NCI-H524 treated with DMSO at 0.1 percent for 48 hours (cell line): Measurements from ENCODE around the gene ATP6V1F.
"Not testable (repeated sequence)": the region's sequence is repeated elsewhere in the genome, so short reads cannot be mapped to it uniquely, and the experiment has no call there.

ENCODE experiments used
- DNase-seq: peaks from one replicate; lab custom pipeline; 2025; lab: John Stamatoyannopoulos, UW

The ATP6V1F gene

GRCh38 chr7:128903621-128904361 is 41.1 kb downstream of the ATP6V1F start:
- DNase-seq = no peak

- DNase-seq = no peak
Observed at GRCh38 chr7:128904381-128905197, 41.9 kb downstream of the ATP6V1F start.

GRCh38 chr7:128906001-128906765 is 43.5 kb downstream of the ATP6V1F start:
- DNase-seq = no peak

GRCh38 chr7:128906766-128907559 is 44.3 kb downstream of the ATP6V1F start:
- no peak for DNase-seq

- no peak for DNase-seq
Observed at GRCh38 chr7:128908750-128909624, 46.3 kb downstream of the ATP6V1F start.

- peak; percentile 54 for DNase-seq
Observed at GRCh38 chr7:128909625-128910568, 47.2 kb downstream of the ATP6V1F start.

GRCh38 chr7:128910569-128910945 is 47.9 kb downstream of the ATP6V1F start, which contains the start of gene KCP:
TSS of gene KCP (minus strand) at chr7:128910709. CDS start at chr7:128910676, 33 bp downstream.
- DNase-seq = no peak

GRCh38 chr7:128911423-128912031 is 48.9 kb downstream of the ATP6V1F start:
- DNase-seq = no peak

GRCh38 chr7:128912281-128912680 is 49.6 kb downstream of the ATP6V1F start:
- no peak for DNase-seq

GRCh38 chr7:128912709-128913495 is 50.2 kb downstream of the ATP6V1F start:
- not testable (repeated sequence) for DNase-seq

GRCh38 chr7:128913870-128914565 is 51.4 kb downstream of the ATP6V1F start:
- DNase-seq = no peak

- DNase-seq = no peak
Observed at GRCh38 chr7:128914566-128915151, 52.0 kb downstream of the ATP6V1F start.

- no peak for DNase-seq
Observed at GRCh38 chr7:128915271-128915819, 52.7 kb downstream of the ATP6V1F start.
